GM12872 (cell line): Measurements from ENCODE around the gene KCTD1.

Experiments
- TF ChIP-seq, protein P1 (sequence below): IDR thresholded peaks from 3 replicates; pipeline ENCODE4 v1.5.1; 2011; ENCODE audit warnings: low read depth, mild to moderate bottlenecking, low read length, moderate library complexity; ENCODE audit not compliant: insufficient read depth

Gene KCTD1

DNA sequence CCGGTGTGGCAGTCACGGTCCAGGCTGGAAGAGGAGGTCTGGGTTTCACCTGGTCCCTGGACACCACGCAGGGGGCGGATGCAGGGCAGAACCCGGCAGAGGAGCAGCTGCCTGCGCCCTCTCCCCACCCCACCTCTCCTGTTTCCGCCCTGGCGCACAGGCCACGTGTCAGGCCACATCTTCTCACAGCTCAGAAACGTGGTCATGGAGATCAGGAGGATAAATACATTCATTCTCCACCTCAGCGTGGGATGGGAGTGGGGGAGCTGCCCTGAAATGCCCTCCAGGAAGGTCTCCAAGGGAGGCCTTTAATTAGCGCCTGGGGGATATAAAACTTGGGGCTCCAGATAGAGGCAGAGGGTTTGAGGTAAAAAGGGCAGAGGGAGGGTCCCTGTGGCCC lies 142.0 kb downstream of the KCTD1 start:
- TF ChIP-seq, protein P1, sequence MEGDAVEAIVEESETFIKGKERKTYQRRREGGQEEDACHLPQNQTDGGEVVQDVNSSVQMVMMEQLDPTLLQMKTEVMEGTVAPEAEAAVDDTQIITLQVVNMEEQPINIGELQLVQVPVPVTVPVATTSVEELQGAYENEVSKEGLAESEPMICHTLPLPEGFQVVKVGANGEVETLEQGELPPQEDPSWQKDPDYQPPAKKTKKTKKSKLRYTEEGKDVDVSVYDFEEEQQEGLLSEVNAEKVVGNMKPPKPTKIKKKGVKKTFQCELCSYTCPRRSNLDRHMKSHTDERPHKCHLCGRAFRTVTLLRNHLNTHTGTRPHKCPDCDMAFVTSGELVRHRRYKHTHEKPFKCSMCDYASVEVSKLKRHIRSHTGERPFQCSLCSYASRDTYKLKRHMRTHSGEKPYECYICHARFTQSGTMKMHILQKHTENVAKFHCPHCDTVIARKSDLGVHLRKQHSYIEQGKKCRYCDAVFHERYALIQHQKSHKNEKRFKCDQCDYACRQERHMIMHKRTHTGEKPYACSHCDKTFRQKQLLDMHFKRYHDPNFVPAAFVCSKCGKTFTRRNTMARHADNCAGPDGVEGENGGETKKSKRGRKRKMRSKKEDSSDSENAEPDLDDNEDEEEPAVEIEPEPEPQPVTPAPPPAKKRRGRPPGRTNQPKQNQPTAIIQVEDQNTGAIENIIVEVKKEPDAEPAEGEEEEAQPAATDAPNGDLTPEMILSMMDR, result no peak

DNA sequence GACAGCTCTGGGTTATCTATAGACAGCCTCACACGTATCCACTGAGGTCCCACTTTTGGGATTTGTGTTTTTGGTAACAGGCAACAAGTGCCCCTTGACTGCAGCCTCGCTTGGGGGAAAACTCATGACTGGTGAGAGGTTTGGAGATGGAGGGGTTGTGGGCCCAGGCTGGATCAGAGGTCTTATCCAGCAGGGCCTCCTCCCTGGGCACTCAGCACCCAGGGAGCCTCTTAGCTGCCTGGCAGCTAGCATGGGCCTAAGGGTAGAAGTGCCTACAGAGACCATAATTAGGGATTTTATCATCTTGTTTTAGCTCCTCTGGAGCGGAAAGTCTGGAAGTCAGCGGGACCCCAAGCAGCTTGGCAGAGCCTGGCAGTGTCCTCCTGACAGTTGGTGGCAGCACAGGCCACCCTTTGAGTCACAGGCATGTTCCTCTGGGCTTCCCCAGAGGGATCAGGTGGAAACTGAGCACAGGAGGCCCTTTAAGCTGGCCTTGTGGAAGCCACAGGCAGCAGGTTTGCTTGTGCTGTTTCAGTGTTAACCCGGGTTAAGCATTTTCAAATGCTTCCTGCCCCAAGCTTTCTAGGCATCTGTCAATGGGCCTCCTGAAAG lies 143.1 kb downstream of the KCTD1 start:
- TF ChIP-seq, protein P1, result peak; percentile 76
